Breast epithelium (tissue), 3 donors: ENCODE measurements around the gene CIZ1.

Experiments
- CTCF ChIP-seq, 3 donors: fragments of 450-650 bp; IDR thresholded peaks; one replicate each; pipeline ENCODE4 v1.5.1; 2016 to 2017; ENCODE audit warnings: antibody characterized with exemption in 3 of 3, mild to moderate bottlenecking in 3 of 3, moderate library complexity in 3 of 3
- POLR2A ChIP-seq: fragments of 450-650 bp; IDR thresholded peaks from one replicate; pipeline ENCODE4 v1.6.1; 2016; ENCODE audit warnings: antibody characterized with exemption, mild to moderate bottlenecking, moderate library complexity

- TF ChIP-seq POLR2A (no peak), CTCF (IDR thresholded peaks at IDR 0.05) (no peak)
These were observed 2.2 kb upstream of the CIZ1 start for GRCh38 chr9:128193469-128194096.
